Muscle layer of colon (tissue), 2 donors: Measurements from ENCODE around the gene MRPL33.

Experiments used
- H3K27ac ChIP-seq: one replicate; pipeline ENCODE4 v1.7.0; 2013; ENCODE audit warnings: low read depth, mild to moderate bottlenecking, low read length, moderate library complexity
- H3K27me3 ChIP-seq, 2 donors: one replicate each; pipeline ENCODE4 v1.7.0; 2013; ENCODE audit warnings: low read length in 2 of 2, mild to moderate bottlenecking in 2 of 2; ENCODE audit not compliant: insufficient read depth in 2 of 2, control insufficient read depth in 1 of 2
- H3K36me3 ChIP-seq: one replicate; pipeline ENCODE4 v1.7.0; 2013; ENCODE audit warnings: mild to moderate bottlenecking, low read length; ENCODE audit not compliant: insufficient read depth
- H3K4me1 ChIP-seq: one replicate; pipeline ENCODE4 v1.7.0; 2013; ENCODE audit warnings: mild to moderate bottlenecking, low read length; ENCODE audit not compliant: insufficient read depth
- H3K4me3 ChIP-seq, 2 donors: one replicate each; pipeline ENCODE4 v1.7.0; 2013; ENCODE audit warnings: low read length in 2 of 2, low read depth in 1 of 2, mild to moderate bottlenecking in 1 of 2, moderate library complexity in 1 of 2
- H3K9ac ChIP-seq: one replicate; pipeline ENCODE4 v1.7.0; 2013; ENCODE audit warnings: low read length
- H3K9me3 ChIP-seq: one replicate; pipeline ENCODE4 v1.7.0; 2013; ENCODE audit warnings: mild to moderate bottlenecking, low read length
- donor health status: abdominal sarcoma.
- donor health status: Adenocarcinoma of cecum.

Gene MRPL33

DNA sequence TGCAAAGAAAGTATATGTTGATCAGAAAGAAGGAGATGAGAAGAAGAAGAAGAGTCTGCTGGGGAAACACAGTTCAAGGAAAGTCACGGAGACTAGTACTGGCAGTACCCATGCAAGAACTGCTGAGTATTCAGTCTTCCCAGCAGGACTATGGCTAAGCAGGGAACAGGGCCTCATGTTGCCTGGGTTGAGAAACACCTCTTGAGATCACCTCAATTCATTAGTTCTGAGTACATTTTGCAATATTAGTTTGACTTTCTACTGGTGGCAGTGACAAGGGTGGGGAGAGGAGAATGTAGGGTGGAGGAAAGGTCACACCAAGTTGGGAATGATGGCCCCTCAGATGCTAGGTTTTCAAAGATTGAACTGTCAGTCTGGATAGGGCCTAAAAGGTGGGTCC, 50.5 kb downstream of the MRPL33 start:
- no peaks in the 10 kb centered on the region for H3K27me3 ChIP-seq
- no peak overlapping the region for H3K4me3 ChIP-seq
- H3K9me3 ChIP-seq: no peaks in the 10 kb centered on the region
- H3K36me3 ChIP-seq: no peaks in the 10 kb centered on the region
- H3K4me1 ChIP-seq: no peaks in the 10 kb centered on the region
- H3K9ac ChIP-seq: no peak overlapping the region
- no peak overlapping the region for H3K27ac ChIP-seq

DNA sequence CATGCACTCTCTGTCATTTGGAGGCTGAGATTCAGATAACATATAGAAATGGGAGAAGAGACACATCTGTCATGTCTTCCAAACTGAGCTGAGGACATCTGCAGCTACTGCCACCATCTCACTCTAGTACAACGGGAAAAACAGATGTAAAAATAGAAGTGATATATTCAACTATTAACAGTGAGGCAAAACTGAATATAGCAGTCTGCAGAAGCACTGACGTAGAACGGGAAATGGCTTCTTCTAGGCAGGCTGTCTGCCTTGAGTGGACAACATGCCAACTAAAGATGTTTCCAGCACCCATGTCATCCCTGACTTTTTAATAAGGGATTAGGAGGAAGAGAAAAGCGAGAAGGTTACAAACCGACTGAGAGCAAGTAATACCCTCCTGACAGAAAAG, 51.6 kb downstream of the MRPL33 start:
- Histone ChIP-seq H3K36me3 (no peaks in the 10 kb centered on the region), H3K4me3 (no peak overlapping the region), H3K27me3 (no peaks in the 10 kb centered on the region), H3K4me1 (no peaks in the 10 kb centered on the region), H3K9me3 (no peaks in the 10 kb centered on the region), H3K9ac (no peak overlapping the region), H3K27ac (no peak overlapping the region)

DNA sequence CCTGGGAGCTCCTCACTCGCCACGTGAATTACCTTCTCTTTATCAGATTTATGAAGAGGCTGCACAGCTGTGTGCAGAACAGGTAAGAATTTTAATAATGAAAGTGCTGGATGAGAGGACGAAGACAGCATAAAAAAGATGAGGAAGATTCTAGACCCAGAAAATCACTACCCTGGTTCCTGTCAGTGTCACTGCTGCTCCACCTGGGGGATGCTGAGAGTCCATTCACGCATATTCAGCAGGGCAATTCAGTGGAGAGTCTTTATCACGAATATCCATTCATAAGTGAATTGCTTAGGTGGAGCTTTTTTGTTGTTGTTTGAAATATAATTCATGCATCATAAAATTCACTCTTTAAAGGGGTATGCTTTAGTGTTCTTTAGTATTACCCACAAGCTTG, 52.0 kb downstream of the MRPL33 start:
- no peak overlapping the region for H3K27ac ChIP-seq
- H3K4me3 ChIP-seq: no peak overlapping the region
- H3K9ac ChIP-seq: no peak overlapping the region

DNA sequence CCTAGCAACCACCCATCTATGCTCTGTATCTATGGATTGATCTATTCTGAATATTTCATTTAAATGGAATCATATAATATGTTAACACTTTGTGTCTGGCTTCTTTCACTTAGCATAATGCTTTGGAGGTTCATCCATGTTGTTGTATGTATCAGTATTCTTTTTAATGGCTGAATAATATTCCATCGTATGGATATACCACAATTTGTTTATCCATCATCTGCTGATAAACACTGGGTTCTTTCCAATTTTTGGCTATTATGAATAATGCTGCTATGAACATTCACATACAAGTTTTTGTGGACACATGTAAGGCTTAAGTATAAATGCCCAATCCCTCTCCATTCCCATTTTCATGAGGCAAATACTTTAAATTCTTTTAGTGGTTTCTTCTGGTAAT, 52.9 kb downstream of the MRPL33 start:
- H3K27ac ChIP-seq: no peak overlapping the region

More for the DNA sequence above, 52.0 kb downstream of the MRPL33 start:
- Histone ChIP-seq H3K27me3 (no peaks in the 10 kb centered on the region), H3K4me1 (no peaks in the 10 kb centered on the region), H3K9me3 (no peaks in the 10 kb centered on the region), H3K36me3 (no peaks in the 10 kb centered on the region)

DNA sequence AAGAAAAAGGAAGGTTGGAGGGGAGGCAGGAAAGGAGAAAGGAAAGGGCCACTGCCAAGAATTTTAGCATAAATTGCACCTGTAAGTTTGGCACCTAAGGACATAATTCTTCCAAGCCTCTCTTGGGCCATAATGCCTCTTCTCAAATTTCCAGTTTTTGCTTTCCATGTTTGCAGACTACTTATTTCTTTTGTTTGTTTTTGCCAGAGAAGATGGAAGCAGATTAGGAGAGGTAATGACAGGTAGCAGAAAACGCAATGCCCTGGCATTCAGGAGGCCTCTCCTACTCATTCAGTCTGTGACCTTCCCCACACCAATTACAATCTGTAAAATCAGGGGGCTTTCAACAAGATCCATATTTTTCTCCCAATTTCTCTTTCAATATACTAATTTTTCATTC, 56.8 kb downstream of the MRPL33 start:
- Histone ChIP-seq H3K27ac (no peak overlapping the region), H3K36me3 (no peaks in the 10 kb centered on the region), H3K9ac (no peak overlapping the region), H3K27me3 (no peaks in the 10 kb centered on the region), H3K4me3 (no peak overlapping the region), H3K9me3 (no peaks in the 10 kb centered on the region), H3K4me1 (no peaks in the 10 kb centered on the region)

More for the DNA sequence above, 52.9 kb downstream of the MRPL33 start:
- Histone ChIP-seq H3K4me1 (no peaks in the 10 kb centered on the region), H3K4me3 (no peak overlapping the region), H3K27me3 (no peaks in the 10 kb centered on the region), H3K36me3 (no peaks in the 10 kb centered on the region), H3K9me3 (no peaks in the 10 kb centered on the region), H3K9ac (no peak overlapping the region)
